ENCODE data around the gene VSX2.

Gene VSX2

DNA sequence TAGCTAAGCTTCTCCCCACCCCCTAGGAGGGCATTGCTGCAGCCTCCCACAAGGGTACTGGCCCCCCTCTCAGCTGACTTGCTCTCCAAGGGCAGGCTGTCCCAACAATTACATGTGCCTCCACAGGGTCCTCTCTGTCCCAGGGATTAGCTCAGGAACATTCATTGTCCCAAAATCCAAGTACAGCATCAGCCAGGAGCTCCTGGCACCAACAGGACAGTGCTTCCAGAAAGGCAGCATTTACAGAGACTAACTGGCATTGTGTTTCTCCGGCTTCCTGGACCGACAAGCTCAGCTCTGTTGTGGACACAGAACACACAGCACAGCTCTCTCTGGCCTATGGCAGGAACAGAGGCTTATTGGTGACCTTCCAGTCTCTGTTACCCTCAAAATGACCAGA lies 41.8 kb downstream of the VSX2 start:
- DNase-seq, result peak in 13 of 42 donors; percentile 14 to 56 (median 28)
- intact Hi-C loops (cut with DNase I), result no loop called here

GRCh38 chr14:74286736-74287135 lies 47.5 kb downstream of the VSX2 start:
- no peak for DNase-seq
- intact Hi-C loops (cut with DNase I), result no loop called here

DNA sequence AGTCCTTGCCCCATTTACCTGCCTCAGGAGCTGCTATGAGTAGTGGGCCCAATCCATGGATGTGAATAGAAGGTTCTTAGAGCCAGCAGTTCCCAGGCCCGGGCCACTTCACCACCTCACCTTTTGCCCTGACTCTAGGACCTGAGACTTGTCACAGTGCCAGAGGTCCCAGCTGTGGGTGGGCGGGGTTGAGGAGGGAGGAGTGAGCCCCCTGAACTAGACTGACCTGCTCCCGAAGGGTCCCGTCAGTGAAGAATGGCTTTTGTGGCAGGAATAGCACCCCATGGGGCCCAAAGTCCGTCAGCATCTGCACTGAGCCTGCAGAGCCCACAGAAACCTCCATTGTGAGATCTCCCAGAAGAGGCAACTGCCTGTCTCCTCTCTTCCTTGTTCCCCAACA lies 50.6 kb downstream of the VSX2 start:
- intact Hi-C loops (cut with DNase I), result no loop called here
- DNase-seq, result no peak

- intact Hi-C loops (cut with DNase I), result no loop called here
- no peak for DNase-seq
Observed at GRCh38 chr14:74290415-74290814, 51.2 kb downstream of the VSX2 start.

GRCh38 chr14:74292061-74292460 lies 52.8 kb downstream of the VSX2 start:
- DNase-seq, result no peak
- intact Hi-C loops (cut with DNase I), result no loop called here

DNA sequence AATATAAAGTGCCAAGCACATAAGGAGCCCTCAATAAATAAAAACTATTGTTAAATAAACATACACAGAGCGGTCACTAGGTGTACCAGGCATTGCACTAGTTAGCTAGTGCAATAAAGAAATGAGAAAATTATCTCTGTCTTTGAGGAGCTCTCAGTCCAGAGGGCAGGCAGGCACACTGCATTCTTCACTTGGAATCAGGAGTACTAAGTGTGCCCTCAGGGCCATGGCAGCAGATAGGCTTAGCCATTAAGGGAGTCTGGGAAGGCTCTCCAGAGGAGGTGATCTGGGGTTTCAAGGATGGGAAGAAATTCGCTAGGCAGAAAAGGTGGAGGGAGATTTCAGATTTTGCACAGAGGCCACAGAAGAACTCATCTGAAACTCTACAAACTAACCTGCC lies 54.4 kb downstream of the VSX2 start:
- intact Hi-C loops (cut with DNase I), result no loop called here
- no peak for DNase-seq

GRCh38 chr14:74296037-74296467 lies 56.8 kb downstream of the VSX2 start:
- intact Hi-C loops (cut with DNase I), result no loop called here

GRCh38 chr14:74297986-74298385 lies 58.7 kb downstream of the VSX2 start:
- DNase-seq, result no peak
- intact Hi-C loops (cut with DNase I), result no loop called here

More at GRCh38 chr14:74296037-74296467, 56.8 kb downstream of the VSX2 start:
- no peak for DNase-seq

GRCh38 chr14:74299061-74299545 lies 59.9 kb downstream of the VSX2 start:
- intact Hi-C loops (cut with DNase I), result no loop called here
- DNase-seq, result peak in 32 of 42 donors; percentile 20 to 91 (median 52)

DNA sequence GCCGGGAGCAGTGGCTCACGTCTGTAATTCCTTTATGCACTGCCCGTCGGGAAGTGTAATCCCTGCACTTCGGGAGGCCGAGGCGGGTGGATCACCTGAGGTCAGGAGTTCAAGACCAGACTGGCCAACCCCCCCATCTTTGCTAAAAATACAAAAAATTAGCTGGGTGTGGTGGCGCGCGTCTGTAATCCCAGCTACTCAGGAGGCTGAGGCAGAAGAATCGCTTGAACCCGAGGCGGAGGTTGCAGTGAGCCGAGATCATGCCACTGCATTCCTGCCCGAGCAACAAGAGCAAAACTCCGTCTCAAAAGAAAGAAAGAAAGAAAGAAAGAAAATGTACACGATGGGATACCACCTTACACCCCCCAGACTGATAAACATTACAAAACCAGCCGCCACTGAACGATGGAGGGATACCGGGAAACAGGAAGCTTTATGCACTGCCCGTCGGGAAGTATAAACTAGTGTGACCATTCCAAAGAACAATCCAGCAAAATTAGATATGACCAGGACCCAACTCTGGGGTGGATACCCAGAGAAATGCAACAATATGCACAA lies 62.4 kb downstream of the VSX2 start:
- DNase-seq, result peak in 3 of 42 donors; percentile 16 to 42 (median 23)
- intact Hi-C loops (cut with DNase I), result loop anchor here (5.0 kb wide), 1 partner anchor 461 kb away; the partner anchor contains the start of gene YLPM1

DNA sequence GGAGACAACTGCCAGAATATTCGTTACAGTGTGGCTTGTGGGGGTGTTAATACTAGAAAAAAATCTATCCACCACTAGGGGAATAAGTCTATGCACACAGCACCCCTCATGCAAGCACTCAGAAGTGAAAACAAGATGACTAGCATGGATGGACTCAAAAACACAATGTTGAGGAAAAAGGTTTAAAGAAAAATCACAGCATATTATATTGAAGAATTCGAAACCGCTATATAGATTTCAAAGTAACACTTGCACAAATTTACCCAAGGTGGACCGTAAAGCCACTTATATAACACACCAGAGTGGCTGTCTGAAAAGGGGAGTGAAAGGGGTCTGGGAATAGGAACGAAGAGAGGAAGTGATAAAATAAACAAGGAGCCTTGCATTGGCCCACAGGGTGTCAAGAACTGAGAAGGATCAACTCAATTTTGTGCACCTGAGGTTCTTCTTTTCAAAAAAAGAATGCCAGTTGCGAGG lies 62.9 kb downstream of the VSX2 start:
- peak in 9 of 42 donors; percentile 9 to 49 (median 32) for DNase-seq
- intact Hi-C loops (cut with DNase I), result loop anchor here (5.0 kb wide), 1 partner anchor 460 kb away; the partner anchor contains the start of gene YLPM1

- intact Hi-C loops (cut with DNase I), result loop anchor here (5.0 kb wide), 1 partner anchor 459 kb away; the partner anchor contains the start of gene YLPM1
- peak; percentile 90 to 99 (median 97) for DNase-seq
Observed at GRCh38 chr14:74302634-74303569, 63.7 kb downstream of the VSX2 start, which contains the start of gene ABCD4. Gene ABCD4 (minus strand): TSS chr14:74302934. CDS start chr14:74302912, 22 bp downstream.

GRCh38 chr14:74308695-74309094 lies 69.4 kb downstream of the VSX2 start:
- intact Hi-C loops (cut with DNase I), result no loop called here
- DNase-seq, result no peak

GRCh38 chr14:74309125-74310022 lies 70.1 kb downstream of the VSX2 start:
- DNase-seq, result no peak
- intact Hi-C loops (cut with DNase I), result no loop called here

- DNase-seq, result no peak
- intact Hi-C loops (cut with DNase I), result no loop called here
Observed at GRCh38 chr14:74312161-74312560, 72.9 kb downstream of the VSX2 start.

Data from head of caudate nucleus (tissue), 42 donors.